ENCODE measurements around the gene VAMP2. TPM values are rescaled to one million over a fixed set of nuclear protein-coding genes. Genes with fewer than 3 reads are reported as not detected.
A peak's percentile ranks its signal among the peaks of the same experiment; 100 is the strongest.

Gene VAMP2
- total and polyA plus RNA-seq, 9 of the 15 experiments (the other 6 are each of a cell fraction or from before 2014, with no cell fraction given) = 2.3 to 31.8 (median 6.0) TPM

DNA sequence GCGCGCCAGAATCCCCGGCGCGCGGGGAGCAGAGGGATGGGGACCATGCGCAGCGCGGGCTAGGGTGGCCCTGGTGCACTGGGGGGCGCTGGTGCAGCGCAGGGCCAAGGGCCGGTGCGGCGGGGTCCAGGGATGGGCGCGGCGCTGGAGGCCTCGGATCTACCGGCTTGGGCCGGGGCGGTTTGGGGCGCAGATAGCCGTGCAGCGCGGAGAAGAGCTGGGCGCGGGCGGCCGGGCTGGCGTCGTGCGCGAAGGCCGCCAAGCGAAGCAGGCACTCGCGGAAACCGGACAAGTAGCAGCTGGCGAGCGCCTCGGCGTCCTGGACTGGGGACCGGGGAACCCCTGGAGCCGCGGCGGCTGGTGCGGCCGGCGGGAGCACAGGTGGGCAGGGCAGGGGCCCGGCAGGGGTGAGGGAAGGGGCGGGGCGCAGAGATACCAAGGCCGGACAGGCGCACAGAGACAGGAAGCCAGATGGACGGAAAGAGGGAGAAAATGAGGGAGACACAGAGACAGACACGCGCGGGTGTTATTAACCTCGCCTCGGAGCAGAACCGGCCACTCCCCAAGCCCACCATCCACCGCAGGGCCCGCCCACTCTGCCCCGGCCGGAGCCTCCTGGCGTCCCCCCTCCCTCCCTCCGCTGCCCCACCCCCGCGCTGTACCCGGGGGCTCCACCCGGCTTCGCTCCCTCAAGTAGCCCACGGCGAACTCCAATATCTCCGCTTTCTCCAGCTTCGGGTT lies 40.9 kb downstream of the VAMP2 start (continued):
- TF ChIP-seq MYC (IDR thresholded peaks at IDR 0.05; ENCODE audit: low read depth, low read length) (0 out of 2 replicates have a peak, but pooled peaks have one; percentile 30), MYC (CRISPR knock-in tag; IDR thresholded peaks at IDR 0.05; ENCODE audit: borderline replicate concordance, low read depth) (no peak), MCM2 (IDR thresholded peaks at IDR 0.05; ENCODE audit: low read depth) (no peak), YY1 (IDR thresholded peaks at IDR 0.05; ENCODE audit: borderline replicate concordance in 1 of 3, control insufficient read depth in 1 of 3, extremely low read depth in 1 of 3, insufficient read depth in 3 of 3, insufficient read length in 1 of 3, insufficient replicate concordance in 2 of 3, low read depth in 1 of 3, low read length in 2 of 3) (peak in 2 of 3 experiments; percentile 4 to 23), L3MBTL2 (IDR thresholded peaks at IDR 0.05) (peak; percentile 72; the same call in 1 of the 2 replicates), ZNF76 (CRISPR knock-in tag; IDR thresholded peaks at IDR 0.05; ENCODE audit: borderline replicate concordance) (no peak), ZNF57 (CRISPR knock-in tag; IDR thresholded peaks at IDR 0.05) (no peak), ZNF583 (CRISPR knock-in tag; IDR thresholded peaks at IDR 0.05) (no peak), ZNF584 (CRISPR knock-in tag; IDR thresholded peaks at IDR 0.05; ENCODE audit: low read depth) (no peak), ARHGAP35 (IDR thresholded peaks at IDR 0.05; ENCODE audit: partially characterized antibody) (no peak), PCBP2 (IDR thresholded peaks at IDR 0.05; ENCODE audit: low read depth, low read length, poor library complexity, severe bottlenecking) (no peak), CTBP1 (IDR thresholded peaks at IDR 0.05; ENCODE audit: borderline replicate concordance) (peak; percentile 96), ZNF551 (CRISPR knock-in tag; IDR thresholded peaks at IDR 0.05) (no peak), RBM25 (IDR thresholded peaks at IDR 0.05; ENCODE audit: low read depth, low read length, severe bottlenecking) (peak; percentile 38), U2AF1 (optimal IDR thresholded peaks at IDR 0.05; ENCODE audit: low read depth, low read length) (no peak), MBD1 (CRISPR knock-in tag; IDR thresholded peaks at IDR 0.05) (no peak), FOXP1 (CRISPR knock-in tag; IDR thresholded peaks at IDR 0.05) (no peak), PHF21A (IDR thresholded peaks at IDR 0.05; ENCODE audit: borderline replicate concordance, low read depth) (no peak), SAFB (IDR thresholded peaks at IDR 0.05; ENCODE audit: borderline replicate concordance, low read depth, low read length) (peak; percentile 58; the same call in 1 of the 2 replicates), TFAP4 (CRISPR knock-in tag; IDR thresholded peaks at IDR 0.05; ENCODE audit: borderline replicate concordance) (peak; percentile 47; the same call in 1 of the 2 replicates), FOXM1 (IDR thresholded peaks at IDR 0.05; ENCODE audit: low read depth) (no peak), FOXM1 (CRISPR knock-in tag; IDR thresholded peaks at IDR 0.05; ENCODE audit: low read depth) (no peak), KDM4B (IDR thresholded peaks at IDR 0.05; ENCODE audit: borderline replicate concordance in 2 of 2, low read depth in 1 of 2) (no peak), MXI1 (IDR thresholded peaks at IDR 0.05; ENCODE audit: low read depth, low read length) (no peak), SAP30 (IDR thresholded peaks at IDR 0.05; ENCODE audit: borderline replicate concordance, insufficient read depth, low read depth, low read length, poor library complexity, severe bottlenecking) (peak; percentile 32), TRIM24 (IDR thresholded peaks at IDR 0.05) (no peak), BDP1 (IDR thresholded peaks at IDR 0.05; ENCODE audit: insufficient read depth, insufficient read length) (no peak)
